ENCODE measurements around the gene MTPN. TPM values are rescaled to one million over a fixed set of nuclear protein-coding genes. Genes with fewer than 3 reads are reported as not detected.

MTPN gene
- polyA plus RNA-seq, 10 donors = 93.1 to 120 (median 103) TPM

DNA sequence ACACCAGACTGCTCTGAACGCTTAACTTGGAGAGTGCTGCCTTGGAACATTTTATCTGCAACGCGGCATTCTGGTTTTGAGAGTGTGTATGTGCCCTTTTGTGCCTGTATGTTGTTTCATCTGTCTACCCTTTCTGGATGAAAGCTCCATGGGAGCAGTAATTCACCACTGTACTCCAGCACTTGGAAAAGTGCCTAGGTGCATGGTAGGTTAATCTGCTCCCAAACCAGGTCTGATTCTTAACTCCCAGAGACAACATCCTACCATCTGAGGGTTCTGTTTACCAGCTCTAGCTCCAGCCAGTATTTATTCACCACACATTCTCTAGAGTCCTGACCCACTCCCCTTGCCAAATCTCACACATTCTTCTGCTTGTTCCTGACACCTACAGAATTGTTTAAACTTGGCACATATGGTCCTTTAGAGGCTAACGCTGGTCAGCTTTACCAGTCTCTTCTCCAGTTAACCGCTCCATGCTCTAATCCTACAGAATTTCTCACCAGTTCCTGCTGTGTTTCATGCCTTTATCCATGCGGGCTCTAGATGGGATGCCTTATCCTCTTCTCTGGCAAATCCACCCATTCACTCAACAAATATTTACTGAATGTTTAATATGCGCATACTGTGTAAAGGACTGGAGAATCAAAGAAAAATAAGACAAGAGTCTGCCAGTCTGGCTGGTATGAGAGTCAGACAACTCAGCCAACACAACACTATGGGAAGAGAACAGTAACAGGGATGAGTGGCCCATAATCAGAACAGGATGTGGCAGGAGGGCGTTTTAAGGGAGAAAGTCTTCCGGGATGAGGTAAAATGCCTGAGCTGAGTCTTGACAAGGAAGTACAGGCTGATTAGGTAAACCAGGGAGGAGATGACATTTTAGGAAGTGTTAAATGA is 46.3 kb downstream of the MTPN start:
- DNase-seq = peak in 1 of 3 donors; percentile 42

- no peak for DNase-seq
Measured at GRCh38 chr7:135929722-135930141, 47.4 kb downstream of the MTPN start.

DNA sequence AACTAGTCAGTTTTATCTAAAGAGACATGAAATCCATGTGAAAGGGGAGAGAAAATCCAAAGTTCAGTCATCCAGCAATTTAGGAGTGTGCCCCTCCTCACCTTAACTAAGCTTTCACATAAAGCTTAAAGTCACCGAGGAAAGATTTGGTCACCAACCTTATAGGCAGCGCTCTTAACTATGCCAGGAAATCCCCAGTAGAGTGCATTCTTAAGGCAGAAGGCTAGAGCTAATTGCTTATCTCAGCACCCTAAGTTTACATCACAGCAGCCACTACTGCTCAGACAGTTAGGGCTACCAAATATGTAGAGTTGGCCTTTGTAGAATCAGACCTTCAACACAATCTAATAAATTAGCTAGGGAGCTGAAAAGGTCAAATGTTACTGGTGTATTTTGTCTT is 47.9 kb downstream of the MTPN start:
- DNase-seq = no peak

GRCh38 chr7:135928136-135928535 is 49.0 kb downstream of the MTPN start:
- DNase-seq = no peak

DNA sequence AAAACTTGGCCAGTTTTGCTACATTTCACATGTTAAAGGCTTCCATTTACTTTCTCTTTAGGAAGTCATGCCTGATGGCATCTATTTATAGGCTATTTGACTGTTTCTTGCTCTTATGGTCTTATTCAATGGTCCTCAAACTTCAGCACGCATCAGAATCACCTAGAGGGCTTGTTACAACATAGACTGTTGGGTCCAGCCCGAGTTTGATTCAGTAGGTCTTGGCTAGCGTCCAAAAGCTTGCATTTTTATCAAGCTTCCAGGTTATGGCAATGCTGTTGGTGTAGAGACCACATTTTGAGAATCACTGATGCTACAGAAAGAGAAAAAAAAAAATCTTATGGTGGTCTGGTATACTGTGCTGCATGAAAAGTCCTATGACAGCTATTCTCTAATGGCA is 51.9 kb downstream of the MTPN start:
- no peak for DNase-seq

DNA sequence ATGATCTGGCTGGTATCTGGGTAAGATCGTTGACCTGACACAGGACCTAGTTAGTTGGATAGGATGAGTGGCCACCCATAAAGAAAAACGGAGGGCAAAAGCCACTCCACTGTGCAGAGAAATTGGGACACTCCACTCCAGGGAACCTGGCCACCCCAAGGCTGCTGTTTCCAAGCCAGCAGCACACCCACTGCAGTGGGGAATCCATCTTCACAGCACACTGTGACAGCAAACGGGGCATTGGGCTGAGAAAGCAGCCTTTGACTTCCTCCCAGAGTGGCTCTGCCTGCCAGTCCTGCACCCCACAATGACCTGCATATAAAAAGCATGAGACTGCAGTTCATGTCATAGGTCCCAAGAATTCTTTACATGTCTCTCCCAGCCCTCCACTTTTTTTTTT is 52.9 kb downstream of the MTPN start:
- no peak for DNase-seq

GRCh38 chr7:135922263-135922662 is 54.9 kb downstream of the MTPN start:
- DNase-seq = no peak

DNA sequence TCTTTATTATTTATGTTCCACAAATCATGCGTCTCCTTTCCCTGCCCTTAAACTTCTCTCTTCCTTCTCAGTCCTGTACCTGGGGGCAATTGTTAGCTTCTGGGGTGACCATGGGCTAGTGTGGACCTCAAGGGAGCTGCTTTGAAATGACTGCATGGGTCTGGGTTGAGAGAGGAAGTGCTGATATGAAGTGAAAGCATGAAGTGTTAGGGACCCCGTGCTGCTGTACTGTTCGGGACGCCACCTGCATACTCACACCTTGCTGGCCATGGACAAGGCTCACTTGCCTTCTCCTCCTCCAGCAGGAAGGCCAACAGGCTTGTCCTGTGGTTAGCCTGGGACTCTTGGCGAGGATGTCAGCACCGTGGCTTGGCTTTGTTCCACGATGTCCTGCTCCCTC is 56.7 kb downstream of the MTPN start:
- DNase-seq = no peak

- no peak for DNase-seq
Measured at GRCh38 chr7:135919071-135919841, 57.9 kb downstream of the MTPN start.

DNA sequence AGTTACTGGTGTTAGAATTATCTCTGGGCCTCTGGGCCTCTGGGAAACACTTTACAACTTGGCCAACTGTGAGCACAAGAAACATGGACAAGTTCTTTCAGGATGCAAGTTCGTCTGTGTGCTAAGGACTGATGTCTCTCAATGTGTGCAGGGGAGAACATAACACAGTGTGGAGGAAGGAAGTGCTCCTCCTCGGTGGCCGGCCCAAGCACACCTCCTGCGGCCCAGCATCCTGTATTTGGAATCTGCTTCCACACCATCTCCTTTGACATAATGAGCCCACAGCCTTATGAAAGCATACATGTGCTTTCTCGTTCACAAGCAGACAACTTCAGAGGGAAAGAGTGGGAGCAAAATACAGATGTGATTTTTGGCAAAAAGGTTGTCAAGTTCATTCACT is 59.0 kb downstream of the MTPN start:
- no peak for DNase-seq

DNA sequence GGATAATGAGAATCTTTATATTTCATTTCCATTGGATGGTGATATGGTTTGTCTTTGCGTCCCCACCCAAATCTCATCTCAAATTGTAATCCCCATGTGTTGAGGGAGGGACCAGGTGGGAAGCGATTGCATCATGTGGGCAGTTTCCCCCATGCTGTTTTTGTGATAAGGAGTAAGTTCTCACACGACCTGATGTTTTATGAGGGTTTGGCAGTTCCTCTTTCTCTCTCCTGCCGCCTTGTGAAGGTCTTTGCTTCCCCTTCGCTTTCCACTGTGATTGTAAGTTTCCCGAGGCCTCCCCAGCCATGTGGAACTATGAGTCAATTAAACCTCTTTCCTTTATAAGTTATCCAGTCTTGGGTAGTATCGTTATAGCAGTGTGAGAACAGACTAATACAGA is 59.4 kb downstream of the MTPN start:
- DNase-seq = no peak

GRCh38 chr7:135914346-135914745 is 62.8 kb downstream of the MTPN start:
- DNase-seq = peak in 2 of 3 donors; percentile 11 to 29

DNA sequence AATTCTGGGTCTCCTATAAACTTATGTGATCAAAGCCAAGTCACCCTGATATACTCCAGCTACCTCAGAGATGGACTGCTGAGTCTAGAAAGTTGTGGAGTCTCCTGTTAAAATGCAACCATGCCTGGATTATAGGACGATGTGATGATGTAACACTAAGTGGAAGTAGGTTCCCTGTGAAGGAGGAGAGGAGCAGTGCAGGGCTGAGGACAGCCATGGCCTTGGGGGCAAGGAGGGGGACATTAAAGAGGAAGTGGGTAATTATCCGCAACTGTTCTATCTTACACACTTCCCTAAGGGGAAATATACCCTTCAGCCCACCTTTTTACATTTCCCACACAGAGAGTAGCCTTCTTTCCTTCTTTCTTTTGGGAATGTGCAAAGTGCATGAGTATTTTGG is 63.8 kb downstream of the MTPN start:
- DNase-seq = no peak

GRCh38 chr7:135911099-135911498 is 66.1 kb downstream of the MTPN start:
- DNase-seq = peak; percentile 74 to 92 (median 81)

- peak; percentile 8 to 35 (median 26) for DNase-seq
Measured at GRCh38 chr7:135910393-135911036, 66.6 kb downstream of the MTPN start.

DNA sequence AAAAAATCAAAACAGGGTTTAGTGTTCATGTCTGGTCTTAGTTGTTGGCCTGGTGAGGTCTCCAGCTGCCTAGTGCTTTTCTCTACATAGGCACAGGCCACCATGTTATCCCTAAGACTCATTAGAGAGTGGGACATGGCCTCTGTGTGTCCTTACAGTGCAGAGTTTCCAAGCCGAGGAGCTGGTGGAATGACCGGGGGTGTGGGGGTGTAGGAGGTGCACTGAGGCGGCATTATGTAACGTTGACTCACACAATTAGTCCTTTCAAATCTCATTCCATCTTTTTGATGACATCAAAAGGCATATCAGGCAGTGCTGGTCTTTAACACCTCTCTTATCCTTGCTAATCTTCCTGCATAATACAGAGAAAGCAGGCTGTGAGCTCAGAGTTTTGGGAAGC is 71.3 kb downstream of the MTPN start:
- DNase-seq = no peak

DNA sequence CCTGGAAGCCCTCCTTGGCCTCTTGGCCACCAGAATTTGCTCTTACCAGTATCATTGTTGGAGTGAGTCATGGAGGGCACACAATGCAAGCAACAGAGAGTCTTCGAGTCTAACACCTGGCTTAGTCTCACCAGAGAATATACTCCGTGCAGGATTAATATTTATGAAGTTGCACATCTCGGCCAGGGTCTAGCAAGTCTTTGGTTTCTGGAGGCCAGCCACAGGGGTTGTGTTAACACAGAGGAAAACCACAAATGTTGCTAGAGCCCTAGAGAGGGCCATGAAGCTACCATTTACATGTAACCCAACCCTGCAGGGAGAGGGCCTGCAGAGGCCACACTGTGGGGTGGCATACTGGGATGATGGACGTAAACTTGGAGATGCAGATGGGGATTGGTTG is 71.8 kb downstream of the MTPN start:
- no peak for DNase-seq

DNA sequence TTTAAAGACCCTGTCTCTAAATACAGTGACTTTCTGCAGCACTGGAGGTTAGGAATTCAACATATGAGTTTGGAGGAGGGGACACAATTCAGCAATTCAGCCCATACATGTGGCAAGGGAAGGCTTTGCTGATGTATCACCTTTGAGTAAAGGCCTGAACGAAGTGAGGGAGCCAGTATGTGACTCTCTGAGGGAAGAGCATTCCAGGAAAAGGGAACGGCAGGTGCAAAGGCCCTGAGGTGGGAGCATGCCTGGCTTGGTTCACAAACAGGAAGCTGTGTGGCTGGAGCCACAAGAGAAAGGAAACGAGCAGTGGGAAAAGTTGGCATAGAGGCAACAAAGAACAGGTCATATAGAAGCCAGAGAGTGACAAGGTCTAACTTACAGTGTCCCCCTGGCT is 72.9 kb downstream of the MTPN start:
- no peak for DNase-seq

DNA sequence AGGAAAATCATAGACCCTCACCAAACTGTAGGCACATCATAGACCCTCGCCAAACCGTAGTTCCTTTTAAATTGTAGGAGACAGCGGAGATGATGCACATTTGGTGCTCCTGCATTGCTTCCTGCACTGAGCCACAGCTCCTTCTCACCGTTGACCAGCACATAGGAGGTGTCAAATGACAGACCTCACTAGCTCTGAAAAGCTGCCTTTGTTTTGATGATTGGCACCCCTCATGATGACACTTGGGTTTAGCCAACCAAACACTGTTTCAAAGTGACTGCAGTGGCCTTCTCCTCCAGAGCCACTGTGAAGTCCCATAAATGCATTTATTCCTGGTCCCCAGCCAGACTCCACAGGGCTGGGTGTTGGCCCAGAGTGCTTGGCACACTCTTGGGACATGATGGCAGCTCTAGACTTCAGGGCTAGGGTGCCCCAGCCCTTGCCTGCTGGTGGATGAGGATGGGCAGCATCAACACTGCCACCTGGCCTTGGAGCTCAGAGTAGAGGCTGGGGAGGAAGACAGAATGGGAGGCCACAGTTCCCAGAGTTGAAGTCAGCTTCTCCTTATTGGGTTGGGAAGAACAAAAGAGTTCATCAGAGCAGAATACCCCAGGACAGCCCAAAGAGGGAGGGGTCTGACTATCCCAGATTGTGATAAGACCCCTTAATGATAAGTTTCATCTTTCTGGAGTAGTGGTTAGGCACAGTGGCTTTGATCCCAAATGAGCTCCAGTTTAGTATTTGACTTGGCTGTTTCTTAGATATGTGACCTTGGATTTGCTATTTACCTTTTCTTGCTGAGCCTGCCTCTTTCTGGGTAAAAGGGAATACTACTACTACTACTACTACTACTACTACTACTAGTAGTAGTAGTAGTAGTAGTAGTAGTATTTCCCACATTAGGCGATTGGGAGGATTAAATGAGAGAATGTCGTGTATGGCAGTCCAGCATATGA is 75.3 kb downstream of the MTPN start:
- DNase-seq = no peak

DNA sequence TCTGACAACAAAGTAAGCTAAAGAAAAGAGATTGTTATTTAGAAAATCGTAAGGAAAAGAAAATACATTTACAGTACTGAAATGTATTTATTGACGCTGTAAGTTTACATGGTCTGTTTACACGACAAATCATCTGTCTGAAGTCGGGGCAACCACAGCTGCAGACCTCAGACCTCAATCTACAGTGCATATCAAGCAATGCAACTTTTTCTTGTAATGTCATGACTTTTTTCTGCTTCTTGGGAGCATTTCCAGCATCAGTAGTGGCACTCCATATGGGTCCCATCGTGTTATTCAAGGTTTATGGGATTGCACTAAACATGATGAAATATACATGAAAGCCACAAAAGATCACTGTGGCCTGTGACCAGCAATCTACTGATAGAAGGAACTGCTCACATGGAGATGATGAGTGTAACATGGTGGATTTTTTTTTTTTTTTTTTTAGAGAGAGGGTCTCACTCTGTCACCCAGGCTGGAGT is 77.1 kb downstream of the MTPN start:
- DNase-seq = no peak

DNA sequence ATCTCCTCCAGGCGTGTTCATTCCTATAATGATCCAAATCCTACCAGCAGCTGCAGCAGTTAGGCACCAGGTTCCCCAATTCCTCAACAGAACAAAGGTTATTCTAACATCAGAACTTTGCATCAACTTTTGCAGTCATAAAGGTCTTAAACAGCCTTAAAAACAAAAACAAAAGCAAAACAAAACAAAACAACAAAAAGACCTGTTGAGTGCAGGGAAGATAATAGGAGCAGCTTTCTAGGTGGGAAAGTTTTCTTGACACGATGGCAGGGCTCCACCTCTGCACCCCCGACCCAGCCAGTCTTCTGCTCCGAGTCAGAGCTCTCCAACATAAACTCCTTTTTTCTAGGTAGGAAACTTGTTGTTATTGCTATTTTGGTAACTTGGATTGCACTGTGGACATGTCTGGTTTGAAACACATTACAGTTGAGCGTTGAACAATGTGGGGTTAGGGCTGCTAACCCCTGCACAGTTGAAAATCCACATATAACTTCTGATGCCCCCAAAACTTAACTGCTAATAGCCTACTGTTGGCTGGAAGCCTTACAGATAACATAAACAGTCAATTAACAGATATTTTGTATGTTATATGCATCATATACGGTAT is 77.6 kb downstream of the MTPN start:
- no peak for DNase-seq
